Raji (cell line): ENCODE results near the gene NLRP5.

Experiments
- POLR2A ChIP-seq: IDR thresholded peaks from 2 replicates; pipeline ENCODE4 v1.6.1; 2011; ENCODE audit warnings: low read depth, low read length, control low read depth; ENCODE audit not compliant: insufficient read depth

Gene NLRP5

DNA sequence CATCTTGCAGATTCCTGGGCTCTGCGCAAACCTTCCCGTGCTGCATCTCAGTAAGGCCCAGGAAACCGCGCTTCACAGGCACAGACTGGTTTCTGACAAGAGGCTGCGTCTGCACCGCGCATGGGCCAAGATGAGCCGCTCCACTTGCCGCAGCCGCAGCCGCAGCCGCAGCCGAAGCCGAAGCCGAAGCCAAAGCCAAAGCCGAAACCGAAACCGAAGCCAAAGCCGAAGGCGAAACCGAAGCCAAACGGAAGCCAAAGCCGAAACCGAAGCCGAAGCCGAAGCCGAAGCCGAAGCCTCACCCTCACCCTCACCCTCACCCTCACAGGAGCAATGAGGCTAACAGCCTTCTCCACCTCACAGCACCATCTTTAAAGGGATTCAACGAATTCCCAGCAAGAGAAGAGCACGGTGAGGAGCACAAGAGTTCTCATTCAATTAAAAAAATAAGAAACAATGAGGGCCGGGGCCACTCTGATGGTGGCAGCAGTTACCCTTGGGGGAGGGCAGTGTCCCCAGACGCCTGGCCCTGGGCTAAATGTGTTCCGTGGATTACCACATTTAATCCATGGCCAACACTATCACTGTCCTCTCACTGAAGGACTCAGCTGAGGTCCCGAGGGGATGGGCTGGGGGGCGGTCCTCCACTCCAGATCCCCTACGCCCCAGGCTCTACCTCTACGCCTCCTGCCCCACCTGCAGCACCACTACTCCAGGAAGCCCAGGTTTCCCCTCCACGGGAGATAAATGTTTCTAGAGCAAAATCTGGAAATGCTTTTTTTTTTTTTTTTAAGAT lies 105.4 kb downstream of the NLRP5 start:
- TF ChIP-seq POLR2A, result no peak

DNA sequence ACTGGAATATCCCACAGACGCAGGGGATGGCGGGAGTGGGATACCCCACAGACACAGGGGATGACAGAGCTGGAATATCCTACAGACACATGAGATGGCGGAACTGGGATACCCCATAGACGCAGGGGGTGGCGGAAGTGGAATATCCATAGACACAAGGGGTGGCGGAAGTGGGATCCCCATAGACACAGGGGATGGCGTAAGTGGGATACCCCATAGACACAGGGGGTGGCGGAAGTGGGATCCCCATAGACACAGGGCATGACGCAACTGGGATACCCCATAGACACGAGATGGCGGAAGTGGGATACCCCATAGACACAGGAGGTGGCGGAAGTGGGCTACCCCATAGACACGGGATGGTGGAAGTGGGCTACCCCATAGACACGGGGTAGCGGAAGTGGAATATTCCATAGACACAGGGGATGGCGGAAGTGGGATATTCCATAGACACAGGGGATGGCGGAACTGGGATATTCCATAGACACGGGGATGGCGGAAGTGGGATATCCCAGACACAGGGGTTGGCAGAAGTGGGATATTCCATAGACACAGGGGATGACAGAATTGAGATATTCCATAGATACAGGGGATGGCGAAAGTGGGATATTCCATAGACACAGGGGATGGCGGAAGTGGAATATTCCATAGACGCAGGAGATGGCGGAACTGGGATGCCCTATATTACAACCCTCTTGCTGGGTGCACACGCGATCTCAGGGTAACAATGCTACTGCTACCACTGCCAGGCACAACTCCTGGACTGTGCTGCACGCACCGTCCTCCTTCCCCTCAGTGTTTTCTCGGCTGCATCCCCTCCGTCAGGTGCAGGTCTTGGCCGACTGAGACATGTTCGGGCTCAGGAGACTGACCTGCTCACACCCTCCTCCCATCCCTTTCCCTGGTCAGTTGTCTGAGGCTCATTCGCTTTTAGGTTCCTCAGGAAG lies 106.4 kb downstream of the NLRP5 start:
- TF ChIP-seq POLR2A, result no peak

DNA sequence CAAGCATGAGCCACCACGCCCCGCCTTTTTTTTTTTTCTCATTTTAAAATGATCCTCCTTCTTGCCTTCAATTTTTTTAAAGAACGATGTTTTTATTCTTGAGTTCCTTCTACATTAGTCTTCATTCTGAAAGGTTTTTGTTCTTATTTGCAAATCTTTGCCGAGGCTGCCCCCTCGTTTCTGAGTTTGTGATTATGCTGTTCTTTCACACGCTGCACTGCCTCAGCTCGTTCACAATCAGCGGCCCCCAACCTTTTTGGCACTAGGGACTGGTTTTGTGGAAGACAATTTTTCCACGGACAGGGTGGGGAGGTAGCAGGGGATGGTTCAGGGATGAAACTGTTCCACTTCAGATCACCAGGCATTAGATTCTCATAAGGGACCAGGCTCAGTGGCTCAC lies 107.9 kb downstream of the NLRP5 start:
- TF ChIP-seq POLR2A, result no peak

DNA sequence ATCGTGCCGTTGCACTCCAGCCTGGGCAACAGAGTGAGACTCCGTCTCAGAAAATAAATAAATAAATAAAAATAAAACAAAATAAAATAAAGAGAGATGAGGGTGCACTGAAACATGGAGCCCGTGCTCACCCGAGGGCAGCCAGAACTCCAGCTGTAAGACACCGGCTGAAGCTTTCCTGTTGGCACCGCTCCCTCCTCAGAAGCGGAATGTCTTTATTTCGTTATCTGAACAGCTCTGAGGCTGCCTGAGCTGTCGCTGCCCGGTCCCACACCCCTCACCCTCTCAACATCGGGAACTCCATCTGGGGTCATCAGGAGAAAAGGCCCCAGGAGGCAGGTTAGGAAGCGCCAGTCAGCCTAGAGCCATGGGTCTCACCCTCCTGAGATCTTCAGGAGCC lies 110.1 kb downstream of the NLRP5 start:
- TF ChIP-seq POLR2A, result no peak

DNA sequence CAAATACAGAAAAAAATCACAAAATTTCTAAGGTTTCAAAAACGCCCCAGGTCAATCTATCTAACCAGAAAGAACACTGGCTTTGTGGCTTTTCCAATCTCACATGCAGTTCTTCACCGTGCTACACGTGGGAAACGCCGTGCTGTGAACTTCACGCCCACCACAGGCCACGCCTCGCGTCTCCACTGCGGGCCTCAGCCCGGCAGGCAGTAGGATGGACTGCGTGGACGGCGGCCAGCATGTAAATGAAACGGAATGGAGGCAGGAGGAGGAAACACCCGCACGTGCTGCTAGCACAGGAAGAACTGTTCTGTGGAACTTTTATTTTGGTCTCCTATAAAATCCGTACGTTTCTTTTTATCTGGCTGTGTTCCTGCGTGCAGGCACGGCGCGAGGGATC lies 110.7 kb downstream of the NLRP5 start:
- no peak for TF ChIP-seq POLR2A

DNA sequence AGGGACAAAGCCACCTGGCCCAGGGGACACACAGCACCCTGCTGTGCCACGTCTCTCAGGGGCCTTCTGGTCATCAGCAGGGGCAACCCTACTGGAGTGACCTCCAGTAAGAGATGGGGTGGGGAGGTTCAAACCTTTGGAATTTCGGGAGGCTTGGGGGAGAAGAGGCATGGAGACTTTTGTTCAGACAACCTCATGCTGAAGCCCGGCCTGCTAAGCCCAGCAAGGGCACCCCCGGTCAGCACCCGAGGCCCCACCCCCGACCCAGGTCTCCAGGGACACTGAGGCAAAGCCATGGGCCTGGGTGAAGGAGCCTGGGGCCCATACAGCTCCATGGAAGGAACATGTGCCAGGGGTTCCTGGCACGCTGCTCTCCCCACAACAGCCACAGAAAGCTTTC lies 111.2 kb downstream of the NLRP5 start:
- no peak for TF ChIP-seq POLR2A

DNA sequence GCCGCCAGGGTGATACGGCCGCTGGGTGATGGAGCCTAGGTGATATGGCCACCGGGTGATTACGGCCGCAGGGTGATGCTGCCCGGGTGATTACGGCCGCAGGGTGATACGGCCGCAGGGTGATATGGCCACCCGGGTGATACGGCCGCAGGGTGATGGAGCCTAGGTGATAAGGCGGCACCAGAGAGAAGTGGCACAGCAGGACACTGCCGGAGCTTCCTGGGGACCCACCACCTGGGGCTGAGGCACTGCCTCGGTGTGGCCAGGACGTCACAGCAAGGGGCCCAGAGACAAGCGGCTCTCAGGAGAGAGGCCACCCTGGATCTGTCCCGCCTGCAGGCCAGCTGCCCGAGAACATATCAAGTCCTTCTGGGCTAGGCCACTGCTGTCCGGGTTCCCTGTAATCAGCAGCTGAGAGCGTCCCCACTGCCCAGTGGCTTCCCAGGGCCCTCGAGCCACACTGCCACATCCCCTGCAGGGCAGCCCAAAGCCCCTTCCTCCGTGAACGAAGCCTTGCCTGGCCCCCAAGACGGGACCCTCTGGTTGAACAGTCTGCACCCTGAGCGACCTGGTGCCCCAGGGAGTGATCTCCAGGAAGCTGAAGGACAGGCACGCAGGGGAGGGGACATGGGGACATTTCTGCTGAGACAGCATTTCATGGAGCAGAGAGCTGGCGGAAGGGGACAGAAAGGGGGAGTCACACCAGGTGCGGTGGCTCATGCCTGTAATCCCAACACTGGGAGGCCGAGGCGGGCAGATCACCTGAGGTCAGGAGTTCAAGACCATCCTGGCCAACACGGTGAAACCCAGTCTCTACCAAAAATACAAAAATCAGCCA lies 112.4 kb downstream of the NLRP5 start:
- TF ChIP-seq POLR2A, result no peak

DNA sequence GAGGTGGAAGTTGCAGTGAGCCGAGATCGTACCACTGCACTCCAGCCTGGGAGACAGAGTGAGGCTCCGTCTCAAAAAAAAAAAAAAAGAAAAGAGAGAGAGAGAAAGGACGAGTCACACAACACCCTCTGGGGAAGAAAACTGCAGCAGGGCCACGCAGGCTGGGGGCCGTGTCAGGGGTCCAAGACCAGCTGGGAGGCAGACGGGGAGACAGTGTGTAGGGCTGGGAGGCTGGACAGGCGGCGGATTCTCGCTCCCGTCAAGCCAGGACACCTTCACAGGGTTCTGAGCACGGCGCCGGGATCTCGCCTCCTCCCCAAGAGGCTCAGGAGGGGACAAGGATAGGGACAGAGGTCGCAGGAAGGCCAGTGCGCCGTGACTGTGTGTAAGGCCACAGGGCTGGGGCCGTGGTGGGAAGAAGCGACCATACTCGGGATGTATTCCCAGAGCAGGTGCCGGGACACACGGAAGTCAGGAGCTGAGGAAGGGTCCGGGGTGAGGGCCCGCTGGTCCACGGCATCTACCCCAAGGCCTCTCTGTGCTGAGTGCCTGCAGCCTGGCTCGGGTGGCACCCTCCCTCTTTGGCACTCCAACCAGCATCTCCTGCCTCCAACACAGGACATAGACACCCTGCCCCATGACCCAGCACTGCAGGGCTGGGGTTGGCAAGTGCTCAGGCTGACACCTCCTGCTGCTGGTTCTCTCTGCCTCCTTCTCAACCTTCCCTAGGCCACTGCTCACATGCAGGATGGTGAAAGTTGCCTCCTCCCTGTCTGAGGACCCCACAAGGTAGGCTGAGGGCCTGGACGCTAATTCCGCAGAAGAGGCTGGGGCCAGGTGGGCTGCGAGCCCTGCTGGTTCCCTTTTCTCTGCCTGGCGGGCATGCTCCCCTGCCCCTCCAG lies 113.3 kb downstream of the NLRP5 start:
- TF ChIP-seq POLR2A, result no peak

DNA sequence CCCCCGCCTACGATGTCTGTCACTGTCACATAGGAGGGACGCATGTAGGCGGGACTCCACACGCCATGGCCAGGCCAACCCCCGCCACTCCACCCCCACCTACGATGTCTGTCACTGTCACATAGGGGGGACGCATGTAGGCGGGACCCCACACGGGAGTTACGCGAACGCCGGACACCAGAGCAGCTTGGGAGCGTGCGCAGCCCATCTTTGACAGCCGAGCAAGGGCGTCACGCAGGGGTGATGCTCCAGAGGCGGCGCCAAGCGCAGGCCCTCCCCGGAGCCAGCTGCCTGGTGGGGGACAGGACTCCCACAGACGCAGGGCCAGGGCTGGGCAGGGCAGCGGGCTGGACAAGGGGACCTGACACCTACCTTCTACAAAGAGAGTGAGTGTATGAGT lies 114.5 kb downstream of the NLRP5 start:
- TF ChIP-seq POLR2A, result no peak

DNA sequence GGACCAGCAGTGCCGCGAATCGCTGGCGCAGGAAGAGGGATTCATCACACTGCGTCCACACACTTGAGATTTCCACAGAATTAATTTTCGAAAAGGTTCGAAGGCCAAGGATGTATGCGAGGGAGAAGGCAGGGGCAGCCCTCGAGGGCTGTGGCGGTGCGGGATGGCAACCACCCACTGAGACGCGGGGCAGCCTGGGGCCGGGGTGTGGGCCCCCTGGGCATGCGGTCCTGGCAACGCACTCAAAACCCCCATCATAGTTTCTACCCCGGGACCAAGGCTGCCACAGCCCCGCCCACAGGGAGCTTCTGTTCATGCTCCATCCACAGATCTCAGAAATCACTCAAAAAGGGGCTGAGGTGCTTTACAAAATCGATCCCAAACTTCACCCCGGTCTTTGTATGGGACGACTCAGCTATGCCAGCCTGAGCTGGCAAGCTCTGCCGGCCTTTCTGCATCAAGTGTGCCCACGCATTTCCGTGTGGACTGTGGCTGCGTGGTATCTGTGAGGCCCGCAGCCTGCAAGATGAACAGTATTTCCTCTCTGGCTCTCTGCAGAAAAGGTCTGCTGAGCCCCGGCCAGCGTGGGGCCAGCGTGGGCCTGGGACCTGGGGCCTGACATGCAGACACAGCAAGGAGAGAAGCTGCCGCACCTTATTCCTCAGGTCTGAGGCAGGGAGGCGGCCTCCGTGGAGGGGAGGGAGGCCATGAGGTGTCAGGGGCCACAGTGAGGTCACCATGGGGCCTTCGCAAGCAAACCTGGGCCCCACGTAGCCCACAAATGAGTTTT lies 115.4 kb downstream of the NLRP5 start:
- TF ChIP-seq POLR2A, result no peak

DNA sequence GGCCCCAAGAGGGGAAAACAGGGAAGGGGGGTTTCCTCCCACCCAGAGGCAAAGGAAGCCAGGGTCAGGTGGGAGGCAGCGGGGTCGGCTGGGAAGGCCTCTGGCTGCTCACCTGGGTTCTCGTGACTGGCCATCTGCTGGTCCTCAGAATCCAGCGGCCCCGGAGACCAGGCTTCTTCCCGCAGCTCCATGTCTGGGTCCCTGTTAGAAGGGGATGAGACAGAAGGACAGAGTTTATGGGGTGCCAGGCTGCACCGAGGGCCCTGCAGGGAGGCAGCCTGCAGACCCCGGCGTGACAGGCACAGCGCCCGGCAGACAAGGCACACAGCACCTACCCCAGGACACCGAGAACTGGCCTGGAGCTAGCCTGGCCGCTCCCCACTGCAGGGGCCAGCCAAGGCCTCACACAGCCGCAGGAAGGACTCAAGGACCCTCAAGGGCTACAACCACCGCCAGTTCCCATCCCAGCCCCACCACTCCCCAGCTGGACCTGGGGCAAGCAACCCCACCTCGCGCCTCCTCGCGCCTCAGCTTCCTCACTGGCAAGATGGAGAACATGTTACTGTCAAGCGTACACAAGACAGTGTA lies 116.5 kb downstream of the NLRP5 start:
- TF ChIP-seq POLR2A, result no peak

DNA sequence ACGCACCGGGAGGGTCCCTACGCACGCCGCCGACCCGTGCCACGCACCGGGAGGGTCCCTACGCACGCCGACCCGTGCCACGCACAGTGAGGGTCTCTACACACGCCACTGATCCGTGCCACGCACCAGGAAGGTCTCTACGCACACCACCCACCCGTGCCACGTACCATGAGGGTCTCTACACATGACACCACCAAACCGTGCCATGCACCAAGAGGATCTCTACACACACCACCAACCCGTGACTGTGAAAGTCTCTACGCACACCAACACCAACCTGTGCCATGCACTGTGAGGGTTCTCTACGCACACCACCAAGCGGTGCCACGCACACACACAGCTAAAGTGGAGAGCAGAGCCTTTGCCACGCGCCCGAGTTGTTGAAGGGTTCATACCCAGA lies 117.8 kb downstream of the NLRP5 start:
- TF ChIP-seq POLR2A, result no peak

DNA sequence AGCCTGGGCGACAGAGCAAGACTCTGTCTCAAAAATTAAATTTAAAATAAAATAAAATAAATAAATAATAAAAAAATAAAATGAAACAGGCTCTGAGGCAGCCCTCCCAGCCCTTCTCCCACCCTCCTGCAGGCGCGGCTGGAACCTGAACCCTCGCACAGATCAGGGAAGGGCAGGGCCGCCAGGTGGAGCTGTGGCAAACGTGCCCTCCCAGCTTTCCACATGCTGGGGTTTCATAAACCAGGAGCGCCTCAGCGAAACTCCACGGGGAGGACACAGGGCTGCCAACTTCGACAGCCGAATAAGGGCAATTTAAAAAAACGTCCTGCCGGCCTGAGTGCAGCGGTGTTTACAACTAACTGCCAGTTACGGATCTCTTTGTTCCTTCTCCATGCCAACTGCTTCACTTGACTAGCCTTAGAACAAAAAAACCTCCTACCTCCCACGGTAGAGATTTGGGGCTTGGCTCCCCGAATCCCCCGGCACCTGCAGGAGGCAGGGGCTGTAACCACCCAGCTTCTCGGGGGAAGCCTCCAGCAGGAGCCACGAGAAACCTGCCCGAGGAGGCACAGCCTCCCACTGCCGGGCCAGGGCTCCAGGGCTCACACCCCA lies 118.6 kb downstream of the NLRP5 start:
- TF ChIP-seq POLR2A, result no peak
